ENCODE data around the gene ABL1.

ABL1 gene

GRCh38 chr9:130820135-130820738, 14.8 kb upstream of the ABL1 start:
- no peaks in the 10 kb centered on the region for H4K20me1 ChIP-seq (ENCODE audit: insufficient read depth, low read length)
- no peaks in the 10 kb centered on the region for H3K36me3 ChIP-seq (replicated peaks; ENCODE audit: insufficient read depth, low read length)
- H3K9me3 ChIP-seq (replicated peaks; ENCODE audit: insufficient read depth, low read length) = no peaks in the 10 kb centered on the region
- no peak overlapping the region for H2AFZ ChIP-seq (ENCODE audit: low read length)
- no peaks in the 10 kb centered on the region for H3F3A ChIP-seq (ENCODE audit: insufficient read depth, low read length)
- H3K79me2 ChIP-seq (ENCODE audit: low read length) = no peaks in the 10 kb centered on the region
- no peak overlapping the region for H3K4me2 ChIP-seq (ENCODE audit: low read depth, low read length)
- no peak for TF ChIP-seq CTCF (IDR thresholded peaks at IDR 0.05; ENCODE audit: low read length)
- no peak for TF ChIP-seq EZH2phosphoT487 (IDR thresholded peaks at IDR 0.05; ENCODE audit: low read length)
- no peak for TF ChIP-seq EZH2 (optimal IDR thresholded peaks at IDR 0.05; ENCODE audit: low read depth, low read length)
- H3K9ac ChIP-seq (ENCODE audit: low read length) = no peak overlapping the region
- no peaks in the 10 kb centered on the region for H3K4me1 ChIP-seq (ENCODE audit: low read length)
- no peak for DNase-seq
- H3K27ac ChIP-seq (ENCODE audit: low read length) = no peak overlapping the region
- no peak overlapping the region for H3K4me3 ChIP-seq (ENCODE audit: low read length)
- no peaks in the 10 kb centered on the region for H3K9me2 ChIP-seq (replicated peaks; ENCODE audit: insufficient read depth, low read length)
- H3K27me3 ChIP-seq (replicated peaks; ENCODE audit: insufficient read depth, low read length) = no peaks in the 10 kb centered on the region

DNA sequence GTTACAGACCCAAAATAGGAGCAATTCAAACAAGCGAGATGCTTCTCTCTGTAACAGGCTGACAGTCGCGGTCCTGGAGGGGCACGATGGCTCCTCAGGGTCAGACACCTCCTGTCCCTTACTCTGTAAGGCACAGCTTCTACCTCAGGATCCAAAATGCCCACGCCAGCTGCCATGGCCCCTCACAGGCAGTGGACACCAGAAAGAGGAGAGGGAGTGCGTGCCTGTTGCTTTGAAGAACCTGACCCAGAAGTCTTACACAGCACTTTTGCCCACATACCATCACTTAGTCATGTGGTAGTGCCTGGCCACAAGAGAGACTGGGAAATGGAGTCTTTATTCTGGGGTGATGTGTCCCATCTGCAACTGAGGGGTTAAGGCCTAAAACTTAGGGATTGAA, 11.6 kb upstream of the ABL1 start:
- TF ChIP-seq EZH2 (optimal IDR thresholded peaks at IDR 0.05; ENCODE audit: low read depth, low read length) (no peak), EZH2phosphoT487 (IDR thresholded peaks at IDR 0.05; ENCODE audit: low read length) (no peak), CTCF (IDR thresholded peaks at IDR 0.05; ENCODE audit: low read length) (no peak)
- H3K27me3 ChIP-seq (replicated peaks; ENCODE audit: insufficient read depth, low read length) = no peaks in the 10 kb centered on the region
- no peaks in the 10 kb centered on the region for H3K4me1 ChIP-seq (ENCODE audit: low read length)
- H3K4me2 ChIP-seq (ENCODE audit: low read depth, low read length) = no peak overlapping the region
- H4K20me1 ChIP-seq (ENCODE audit: insufficient read depth, low read length) = no peaks in the 10 kb centered on the region
- no peak for DNase-seq
- no peak overlapping the region for H3K27ac ChIP-seq (ENCODE audit: low read length)
- H3K9ac ChIP-seq (ENCODE audit: low read length) = no peak overlapping the region
- H3F3A ChIP-seq (ENCODE audit: insufficient read depth, low read length) = no peaks in the 10 kb centered on the region
- H3K9me2 ChIP-seq (replicated peaks; ENCODE audit: insufficient read depth, low read length) = no peaks in the 10 kb centered on the region
- no peak overlapping the region for H2AFZ ChIP-seq (ENCODE audit: low read length)
- no peaks in the 10 kb centered on the region for H3K9me3 ChIP-seq (replicated peaks; ENCODE audit: insufficient read depth, low read length)
- no peak overlapping the region for H3K4me3 ChIP-seq (ENCODE audit: low read length)
- H3K36me3 ChIP-seq (replicated peaks; ENCODE audit: insufficient read depth, low read length) = no peaks in the 10 kb centered on the region
- H3K79me2 ChIP-seq (ENCODE audit: low read length) = no peaks in the 10 kb centered on the region

DNA sequence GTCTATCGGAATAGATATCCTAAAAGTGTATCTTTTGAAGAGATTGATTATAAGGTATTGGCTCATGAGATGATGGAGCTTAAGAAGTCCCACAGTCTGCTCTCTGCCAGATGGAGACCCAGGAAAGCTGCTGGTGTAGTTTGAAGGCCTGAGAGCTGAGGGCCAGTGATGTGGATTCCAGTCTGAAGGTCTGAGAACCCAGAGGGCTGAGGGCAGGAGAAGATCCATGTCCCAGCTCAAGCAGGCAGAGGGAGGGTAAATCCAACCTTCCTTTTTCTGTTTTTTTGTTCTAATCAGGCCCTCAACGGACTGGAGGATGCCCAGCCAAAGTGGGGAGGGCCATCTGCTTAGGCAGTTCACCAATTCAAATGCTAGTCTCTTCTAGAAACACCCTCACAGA, 11.0 kb upstream of the ABL1 start:
- Histone ChIP-seq H3K79me2 (ENCODE audit: low read length) (no peaks in the 10 kb centered on the region), H3F3A (ENCODE audit: insufficient read depth, low read length) (no peaks in the 10 kb centered on the region), H3K4me3 (ENCODE audit: low read length) (no peak overlapping the region), H3K36me3 (replicated peaks; ENCODE audit: insufficient read depth, low read length) (no peaks in the 10 kb centered on the region), H4K20me1 (ENCODE audit: insufficient read depth, low read length) (no peaks in the 10 kb centered on the region), H3K9me2 (replicated peaks; ENCODE audit: insufficient read depth, low read length) (no peaks in the 10 kb centered on the region), H3K9ac (ENCODE audit: low read length) (no peak overlapping the region), H3K27ac (ENCODE audit: low read length) (no peak overlapping the region), H3K4me2 (ENCODE audit: low read depth, low read length) (no peak overlapping the region), H3K27me3 (replicated peaks; ENCODE audit: insufficient read depth, low read length) (no peaks in the 10 kb centered on the region), H3K9me3 (replicated peaks; ENCODE audit: insufficient read depth, low read length) (no peaks in the 10 kb centered on the region), H2AFZ (ENCODE audit: low read length) (no peak overlapping the region), H3K4me1 (ENCODE audit: low read length) (no peaks in the 10 kb centered on the region)
- TF ChIP-seq EZH2phosphoT487 (IDR thresholded peaks at IDR 0.05; ENCODE audit: low read length) (no peak), CTCF (IDR thresholded peaks at IDR 0.05; ENCODE audit: low read length) (no peak), EZH2 (optimal IDR thresholded peaks at IDR 0.05; ENCODE audit: low read depth, low read length) (no peak)
- no peak for DNase-seq
